ENCODE results near the gene HEATR9. TPM values are rescaled to one million over a fixed set of nuclear protein-coding genes. Genes with fewer than 3 reads are reported as not detected.
A peak's percentile ranks its signal among the peaks of the same experiment; 100 is the strongest.

HEATR9 gene
- total and polyA plus RNA-seq, 5 donors, result not detected

DNA sequence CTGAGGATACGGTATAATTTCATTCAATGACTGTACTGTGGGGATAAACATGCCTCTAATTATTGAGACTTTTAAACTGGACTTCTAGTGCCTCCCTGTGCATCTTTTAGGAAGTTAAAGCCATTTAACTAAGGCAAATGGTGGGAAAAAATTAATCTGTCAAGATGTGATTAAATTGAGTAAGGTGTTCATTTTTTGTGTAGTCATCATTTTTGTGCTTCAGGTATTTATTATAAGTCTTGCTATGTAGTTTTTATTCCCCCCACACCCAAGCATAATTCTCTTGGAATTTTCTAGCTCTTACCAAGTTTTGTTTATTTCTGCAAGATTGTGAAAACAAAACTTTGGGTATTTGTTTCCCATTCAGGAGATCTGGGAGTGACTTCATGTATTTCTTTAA lies 49.2 kb downstream of the HEATR9 start:
- H3K4me1 ChIP-seq (ENCODE audit: control insufficient read depth, insufficient read depth, low read length), result peaks cover 2% of the 10 kb centered on the region
- no peaks in the 10 kb centered on the region for H3K27me3 ChIP-seq (ENCODE audit: control insufficient read depth, insufficient read depth)
- H3K4me3 ChIP-seq (ENCODE audit: low read length), result no peak overlapping the region
- no peaks in the 10 kb centered on the region for H3K9me3 ChIP-seq (ENCODE audit: control insufficient read depth, low read length)
- 77% methylated on average over 1 of the region's 1 CpG for WGBS
- DNase-seq (no peak), ATAC-seq (no peak)
- no peak overlapping the region for H3K27ac ChIP-seq (ENCODE audit: low read length)
- intact Hi-C loops (cut with DNase I), result no loop called here

- Histone ChIP-seq H3K27me3 (ENCODE audit: control insufficient read depth, insufficient read depth) (no peaks in the 10 kb centered on the region), H3K27ac (ENCODE audit: low read length) (no peak overlapping the region), H3K9me3 (ENCODE audit: control insufficient read depth, low read length) (no peaks in the 10 kb centered on the region), H3K4me3 (ENCODE audit: low read length) (no peak overlapping the region), H3K4me1 (ENCODE audit: control insufficient read depth, insufficient read depth, low read length) (peaks cover 2% of the 10 kb centered on the region)
- intact Hi-C loops (cut with DNase I), result no loop called here
- ATAC-seq (no peak), DNase-seq (no peak)
- 90% methylated on average over 1 of the region's 1 CpG for WGBS
These were observed 51.5 kb downstream of the HEATR9 start for GRCh38 chr17:35817196-35817595.

DNA sequence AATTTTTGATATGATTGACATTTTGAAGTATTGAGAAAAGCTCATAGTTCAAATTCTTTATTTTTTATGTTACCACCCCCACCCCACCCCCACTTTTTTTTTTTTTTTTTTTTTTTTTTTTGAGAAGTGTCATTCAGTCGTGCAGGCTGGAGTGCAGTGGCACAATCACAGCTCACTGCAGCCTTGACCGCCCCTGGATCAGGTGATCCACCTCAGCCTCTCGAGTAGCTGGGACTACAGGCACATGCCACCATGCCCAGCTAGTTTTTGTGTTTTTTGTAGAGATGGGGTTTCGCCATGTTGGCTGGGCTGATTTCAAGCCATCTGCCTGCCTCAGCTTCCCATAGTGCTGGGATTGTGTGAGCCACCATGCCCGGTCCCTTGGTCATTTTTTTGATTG lies 52.0 kb downstream of the HEATR9 start:
- 76% methylated on average over 5 of the region's 5 CpGs for WGBS
- Histone ChIP-seq H3K27ac (ENCODE audit: low read length) (no peak overlapping the region), H3K4me1 (ENCODE audit: control insufficient read depth, insufficient read depth, low read length) (peaks cover 2% of the 10 kb centered on the region), H3K9me3 (ENCODE audit: control insufficient read depth, low read length) (no peaks in the 10 kb centered on the region), H3K27me3 (ENCODE audit: control insufficient read depth, insufficient read depth) (no peaks in the 10 kb centered on the region), H3K4me3 (ENCODE audit: low read length) (no peak overlapping the region)
- intact Hi-C loops (cut with DNase I), result no loop called here
- ATAC-seq (no peak), DNase-seq (peak in 1 of 3 donors; percentile 28)

GRCh38 chr17:35812456-35812855 lies 56.2 kb downstream of the HEATR9 start:
- WGBS, result 87% methylated on average over 5 of the region's 5 CpGs
- H3K4me1 ChIP-seq (ENCODE audit: control insufficient read depth, insufficient read depth, low read length), result peaks cover 2% of the 10 kb centered on the region

DNA sequence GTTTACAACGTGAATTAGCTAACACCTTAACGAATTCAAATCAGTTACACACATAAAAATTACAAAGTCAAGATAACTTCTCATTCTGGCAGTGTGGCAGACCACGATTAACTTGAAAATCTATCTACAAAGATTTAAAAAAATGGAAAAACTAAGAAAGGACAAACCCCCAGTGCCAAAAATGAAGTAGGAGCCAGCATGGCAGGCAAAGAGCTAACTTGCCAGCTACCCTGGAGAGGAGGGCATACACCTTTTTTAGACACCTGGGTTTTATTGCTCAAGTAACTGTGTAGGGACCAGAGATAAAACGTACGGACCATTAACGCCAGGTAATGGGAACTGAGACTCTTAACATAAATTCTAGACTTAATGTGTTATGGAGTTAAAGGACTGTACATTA lies 56.9 kb downstream of the HEATR9 start:
- Histone ChIP-seq H3K27ac (ENCODE audit: low read length) (no peak overlapping the region), H3K27me3 (ENCODE audit: control insufficient read depth, insufficient read depth) (no peaks in the 10 kb centered on the region), H3K4me3 (ENCODE audit: low read length) (no peak overlapping the region), H3K9me3 (ENCODE audit: control insufficient read depth, low read length) (no peaks in the 10 kb centered on the region), H3K4me1 (ENCODE audit: control insufficient read depth, insufficient read depth, low read length) (no peaks in the 10 kb centered on the region)
- intact Hi-C loops (cut with DNase I), result no loop called here
- ATAC-seq (no peak), DNase-seq (no peak)
- 80% methylated on average over 6 of the region's 6 CpGs for WGBS

More at GRCh38 chr17:35812456-35812855, 56.2 kb downstream of the HEATR9 start:
- intact Hi-C loops (cut with DNase I), result no loop called here
- Histone ChIP-seq H3K27me3 (ENCODE audit: control insufficient read depth, insufficient read depth) (no peaks in the 10 kb centered on the region), H3K9me3 (ENCODE audit: control insufficient read depth, low read length) (no peaks in the 10 kb centered on the region), H3K4me3 (ENCODE audit: low read length) (no peak overlapping the region), H3K27ac (ENCODE audit: low read length) (no peak overlapping the region)
- no peak for ATAC-seq
- no peak for DNase-seq

DNA sequence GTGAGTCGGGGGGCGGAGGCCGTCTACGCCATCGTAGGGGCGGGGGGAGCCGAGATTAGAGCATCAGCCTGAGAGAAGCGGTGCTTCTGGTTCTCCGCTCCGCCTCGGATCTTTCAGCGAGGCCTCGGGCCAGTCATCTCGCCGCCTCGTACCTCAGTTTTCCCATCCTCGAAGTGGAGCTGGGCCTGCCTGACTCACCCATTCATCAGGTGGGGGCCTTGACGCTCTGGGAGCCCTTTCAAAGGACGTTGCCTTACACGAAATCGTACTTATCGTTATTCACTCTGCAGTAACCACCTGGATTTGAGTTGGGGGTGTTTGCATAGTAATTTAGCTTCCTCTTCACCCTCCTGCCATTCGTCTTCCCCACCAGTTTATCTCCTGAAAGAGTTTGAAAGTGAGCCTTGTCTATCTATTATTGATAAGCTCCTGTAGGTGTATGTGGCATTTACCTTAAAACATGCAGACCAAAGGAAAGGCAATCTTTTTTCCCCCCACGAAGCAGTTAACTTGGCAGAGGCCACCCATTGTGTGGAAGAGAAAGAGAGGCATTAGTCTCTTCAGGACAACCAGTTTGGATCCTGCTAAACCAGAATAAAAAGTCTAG lies 58.7 kb downstream of the HEATR9 start:
- H3K27me3 ChIP-seq (ENCODE audit: control insufficient read depth, insufficient read depth), result no peaks in the 10 kb centered on the region
- WGBS, result under 1% methylated on average over 24 of the region's 24 CpGs
- peak overlapping the region; percentile 86 for H3K4me3 ChIP-seq (ENCODE audit: low read length)
- no peaks in the 10 kb centered on the region for H3K9me3 ChIP-seq (ENCODE audit: control insufficient read depth, low read length)
- ATAC-seq (no peak), DNase-seq (no peak)
- intact Hi-C loops (cut with DNase I), result no loop called here
- H3K4me1 ChIP-seq (ENCODE audit: control insufficient read depth, insufficient read depth, low read length), result no peaks in the 10 kb centered on the region
- H3K27ac ChIP-seq (ENCODE audit: low read length), result peak overlapping the region; percentile 98

GRCh38 chr17:35808962-35809854 lies 59.5 kb downstream of the HEATR9 start, which contains the start of gene TAF15:
TAF15 (plus strand) TSS chr17:35809484; CDS start chr17:35809570, 86 bp downstream.
- intact Hi-C loops (cut with DNase I), result no loop called here
- H3K4me1 ChIP-seq (ENCODE audit: control insufficient read depth, insufficient read depth, low read length), result no peaks in the 10 kb centered on the region
- under 1% methylated on average over 71 of the region's 71 CpGs for WGBS

GRCh38 chr17:35808240-35808961 lies 60.3 kb downstream of the HEATR9 start:
- intact Hi-C loops (cut with DNase I), result no loop called here
- Histone ChIP-seq H3K27ac (ENCODE audit: low read length) (peak overlapping the region; percentile 85), H3K4me3 (ENCODE audit: low read length) (peak overlapping the region; percentile 86), H3K9me3 (ENCODE audit: control insufficient read depth, low read length) (no peaks in the 10 kb centered on the region), H3K27me3 (ENCODE audit: control insufficient read depth, insufficient read depth) (no peaks in the 10 kb centered on the region), H3K4me1 (ENCODE audit: control insufficient read depth, insufficient read depth, low read length) (no peaks in the 10 kb centered on the region)
- DNase-seq (no peak), ATAC-seq (no peak)
- 28% methylated on average over 19 of the region's 19 CpGs for WGBS

More at GRCh38 chr17:35808962-35809854, 59.5 kb downstream of the HEATR9 start, which contains the start of gene TAF15:
- DNase-seq (peak; percentile 96 to 98 (median 98)), ATAC-seq (peak; percentile 98 to 99)
- H3K9me3 ChIP-seq (ENCODE audit: control insufficient read depth, low read length), result no peaks in the 10 kb centered on the region
- H3K4me3 ChIP-seq (ENCODE audit: low read length), result peak within 1 kb of the TSS; percentile 86
- H3K27ac ChIP-seq (ENCODE audit: low read length), result peak within 1 kb of the TSS; percentile 98
- no peaks in the 10 kb centered on the region for H3K27me3 ChIP-seq (ENCODE audit: control insufficient read depth, insufficient read depth)

- WGBS, result 78% methylated on average over 7 of the region's 7 CpGs
- ATAC-seq, result no peak
- Histone ChIP-seq H3K9me3 (ENCODE audit: control insufficient read depth, low read length) (no peaks in the 10 kb centered on the region), H3K4me3 (ENCODE audit: low read length) (no peak overlapping the region), H3K4me1 (ENCODE audit: control insufficient read depth, insufficient read depth, low read length) (no peaks in the 10 kb centered on the region), H3K27ac (ENCODE audit: low read length) (no peak overlapping the region), H3K27me3 (ENCODE audit: control insufficient read depth, insufficient read depth) (no peaks in the 10 kb centered on the region)
- no peak for DNase-seq
- intact Hi-C loops (cut with DNase I), result no loop called here
These were observed 61.1 kb downstream of the HEATR9 start for GRCh38 chr17:35807371-35808144.
